K562 (cell line): ENCODE data around the gene MGAT5.

Experiments used
- ETV1 ChIP-seq: fragments of 450-650 bp; conservative IDR thresholded peaks from 2 replicates; pipeline ENCODE4 v1.6.1; 2016; ENCODE audit warnings: missing genetic modification characterization, control low read depth, low read depth, missing compliant biosample characterization
- SETDB1 ChIP-seq: IDR thresholded peaks from one replicate; pipeline ENCODE4 v1.6.1; 2012; ENCODE audit warnings: low read length, control low read depth, inconsistent platforms
- SRF ChIP-seq, 2 experiments: fragments of 250-450, 450-650 bp in 1 of 2; sonication (Bioruptor Pico) in 1 of 2; sonication (generic) in 1 of 2; formaldehyde crosslinking; IDR thresholded peaks; 2 replicates each; pipeline versions ENCODE4 v1.5.0 to v1.5.1; 2020 to 2022; ENCODE audit warnings: mild to moderate bottlenecking in 1 of 2, missing genetic modification reagents in 1 of 2
- TF ChIP-seq, protein P1 (sequence below), 2 experiments: fragments of 150-350 bp in 1 of 2; IDR thresholded peaks; 2 replicates each; pipeline ENCODE4 v1.6.1; 2012 to 2016; ENCODE audit warnings: low read depth in 2 of 2, low read length in 2 of 2, mild to moderate bottlenecking in 1 of 2, moderate library complexity in 1 of 2

DNA sequence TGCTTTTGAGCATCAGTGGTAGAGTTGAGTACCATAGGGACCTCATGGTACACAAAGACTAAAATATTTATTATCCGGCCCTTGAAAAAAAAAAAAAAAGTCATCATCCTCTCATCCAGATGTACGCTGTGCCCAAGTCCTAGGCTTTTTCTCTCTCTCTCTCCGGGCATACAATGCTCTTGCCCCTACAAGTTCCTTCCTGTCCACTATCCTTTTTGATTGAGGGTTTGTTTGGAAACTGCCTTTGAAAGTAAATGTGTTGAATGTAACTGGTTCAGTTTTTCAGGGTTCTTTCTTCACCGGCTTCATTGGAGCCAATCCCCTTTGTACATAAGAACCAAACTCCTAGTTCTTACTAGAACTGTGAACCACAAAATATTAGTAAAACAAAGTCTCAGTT is 130.3 kb downstream of the MGAT5 start:
- TF ChIP-seq ETV1 (tag) (no peak), SETDB1 (no peak), SRF (CRISPR knock-in tag; IDR thresholded peaks at IDR 0.05) (no peak)
- TF ChIP-seq, protein P1, sequence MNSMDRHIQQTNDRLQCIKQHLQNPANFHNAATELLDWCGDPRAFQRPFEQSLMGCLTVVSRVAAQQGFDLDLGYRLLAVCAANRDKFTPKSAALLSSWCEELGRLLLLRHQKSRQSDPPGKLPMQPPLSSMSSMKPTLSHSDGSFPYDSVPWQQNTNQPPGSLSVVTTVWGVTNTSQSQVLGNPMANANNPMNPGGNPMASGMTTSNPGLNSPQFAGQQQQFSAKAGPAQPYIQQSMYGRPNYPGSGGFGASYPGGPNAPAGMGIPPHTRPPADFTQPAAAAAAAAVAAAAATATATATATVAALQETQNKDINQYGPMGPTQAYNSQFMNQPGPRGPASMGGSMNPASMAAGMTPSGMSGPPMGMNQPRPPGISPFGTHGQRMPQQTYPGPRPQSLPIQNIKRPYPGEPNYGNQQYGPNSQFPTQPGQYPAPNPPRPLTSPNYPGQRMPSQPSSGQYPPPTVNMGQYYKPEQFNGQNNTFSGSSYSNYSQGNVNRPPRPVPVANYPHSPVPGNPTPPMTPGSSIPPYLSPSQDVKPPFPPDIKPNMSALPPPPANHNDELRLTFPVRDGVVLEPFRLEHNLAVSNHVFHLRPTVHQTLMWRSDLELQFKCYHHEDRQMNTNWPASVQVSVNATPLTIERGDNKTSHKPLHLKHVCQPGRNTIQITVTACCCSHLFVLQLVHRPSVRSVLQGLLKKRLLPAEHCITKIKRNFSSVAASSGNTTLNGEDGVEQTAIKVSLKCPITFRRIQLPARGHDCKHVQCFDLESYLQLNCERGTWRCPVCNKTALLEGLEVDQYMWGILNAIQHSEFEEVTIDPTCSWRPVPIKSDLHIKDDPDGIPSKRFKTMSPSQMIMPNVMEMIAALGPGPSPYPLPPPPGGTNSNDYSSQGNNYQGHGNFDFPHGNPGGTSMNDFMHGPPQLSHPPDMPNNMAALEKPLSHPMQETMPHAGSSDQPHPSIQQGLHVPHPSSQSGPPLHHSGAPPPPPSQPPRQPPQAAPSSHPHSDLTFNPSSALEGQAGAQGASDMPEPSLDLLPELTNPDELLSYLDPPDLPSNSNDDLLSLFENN (IDR thresholded peaks at IDR 0.05; ENCODE audit: low read depth in 2 of 2, low read length in 2 of 2) = no peak
